HG02938 (cell line): Measurements from ENCODE around the gene C5AR1.
"Not testable (repeated sequence)": the region's sequence is repeated elsewhere in the genome, so short reads cannot be mapped to it uniquely, and the experiment has no call there.

Experiments used
- ATAC-seq: cut with Tn5 transposase; IDR thresholded peaks from one replicate; pipeline ENCODE4 v1.9.1; 2021; ENCODE audit warnings: mild to moderate bottlenecking, moderate library complexity; ENCODE audit not compliant: unreplicated experiment

The C5AR1 gene

DNA sequence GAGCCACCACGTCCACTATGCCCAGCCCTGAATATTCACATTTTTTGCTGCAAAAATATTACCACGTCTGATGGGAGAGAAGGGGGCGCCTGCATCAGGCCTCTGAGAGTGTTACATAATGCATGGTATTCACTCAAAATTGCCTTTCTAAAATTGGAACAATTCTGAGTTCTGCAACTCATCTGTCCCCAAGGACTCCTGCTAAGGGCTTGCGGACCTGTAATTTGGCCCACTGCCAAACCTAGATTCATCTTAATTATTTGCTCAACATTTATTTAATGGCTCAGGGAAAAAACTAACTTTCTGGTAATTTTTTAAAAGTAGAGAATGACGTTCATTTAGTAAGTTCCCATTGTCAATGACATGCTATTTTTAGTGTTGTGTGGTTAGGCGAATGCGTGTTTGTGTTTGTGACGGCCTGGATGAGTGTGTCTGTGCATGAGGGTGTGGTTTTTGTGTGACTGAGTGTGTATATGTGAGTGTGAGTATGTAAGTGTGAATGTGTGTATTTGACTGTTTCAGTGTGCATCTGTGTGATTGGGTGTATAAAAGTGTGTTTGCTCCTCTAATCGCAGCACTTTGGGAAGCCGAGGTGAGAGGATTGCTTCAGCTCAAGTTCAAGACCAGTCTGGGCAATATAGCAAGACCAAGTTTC lies 26.1 kb upstream of the C5AR1 start:
- ATAC-seq = no peak

DNA sequence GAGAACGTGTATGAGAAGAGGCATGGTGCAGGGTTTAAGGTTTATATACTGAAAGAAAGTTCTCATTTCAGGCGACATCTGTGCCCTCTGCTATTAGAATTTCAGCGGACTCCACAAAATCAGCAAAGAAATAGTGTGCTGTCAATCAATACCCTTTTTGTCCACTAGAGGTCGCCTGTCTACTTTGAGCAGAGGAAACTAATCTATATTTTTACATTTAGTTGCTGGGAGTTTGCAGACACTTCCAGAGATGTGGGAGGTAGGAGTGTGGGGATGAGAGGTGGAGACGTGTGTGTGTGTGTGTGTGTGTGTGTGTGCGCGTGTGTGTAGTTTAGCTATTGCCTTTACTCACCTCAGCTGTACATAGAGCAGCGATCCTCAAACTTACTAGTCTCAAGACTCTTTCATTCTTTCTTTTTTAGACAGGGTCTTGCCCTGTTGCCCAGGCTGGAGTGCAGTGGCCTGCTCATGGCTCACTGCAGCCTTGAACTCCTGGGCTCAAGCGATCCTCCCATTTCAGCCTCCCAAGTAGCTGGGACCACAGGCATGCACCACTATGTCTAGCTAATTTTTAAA lies 25.2 kb upstream of the C5AR1 start:
- ATAC-seq = no peak

DNA sequence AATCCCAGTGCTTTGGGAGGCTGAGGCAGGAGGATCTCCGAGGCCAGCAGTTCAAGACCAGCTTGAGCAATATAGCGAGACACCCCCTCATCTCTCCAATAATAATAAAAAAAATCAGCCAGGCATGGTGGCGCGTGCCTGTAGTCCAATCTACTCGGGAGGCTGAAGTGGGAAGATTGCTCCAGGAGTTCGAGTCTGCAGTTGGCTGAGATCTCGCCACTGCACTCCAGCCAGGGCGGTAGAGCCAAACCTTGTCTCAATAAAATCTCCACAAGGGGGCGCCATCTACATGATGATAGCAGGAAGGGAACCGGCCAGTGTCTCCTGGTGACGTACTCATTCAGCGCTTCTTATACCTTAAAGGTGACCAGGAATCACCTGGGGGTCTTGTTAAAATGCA lies 13.6 kb upstream of the C5AR1 start:
- no peak for ATAC-seq

- not testable (repeated sequence) for ATAC-seq
These were observed 8.8 kb upstream of the C5AR1 start for GRCh38 chr19:47300867-47301266.

DNA sequence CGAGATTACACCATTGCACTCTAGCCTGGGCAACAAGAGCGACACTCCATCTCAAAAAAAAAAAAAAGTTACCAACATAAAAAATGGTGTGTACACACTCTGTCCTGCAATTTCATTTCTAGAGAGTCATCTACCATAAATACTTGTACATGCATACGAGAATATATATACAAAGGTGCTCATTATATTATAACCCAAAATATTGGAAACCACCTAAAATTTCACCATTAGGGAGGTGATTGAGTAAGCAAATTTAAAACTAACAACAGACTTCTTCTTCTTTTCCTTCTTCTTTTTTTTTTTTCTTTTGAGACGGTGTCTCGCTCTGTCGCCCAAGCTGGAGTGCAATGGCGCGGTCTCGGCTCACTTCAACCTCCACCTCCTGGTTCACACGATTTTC lies 7.4 kb upstream of the C5AR1 start:
- no peak for ATAC-seq

GRCh38 chr19:47303966-47304365 lies 5.7 kb upstream of the C5AR1 start:
- no peak for ATAC-seq

DNA sequence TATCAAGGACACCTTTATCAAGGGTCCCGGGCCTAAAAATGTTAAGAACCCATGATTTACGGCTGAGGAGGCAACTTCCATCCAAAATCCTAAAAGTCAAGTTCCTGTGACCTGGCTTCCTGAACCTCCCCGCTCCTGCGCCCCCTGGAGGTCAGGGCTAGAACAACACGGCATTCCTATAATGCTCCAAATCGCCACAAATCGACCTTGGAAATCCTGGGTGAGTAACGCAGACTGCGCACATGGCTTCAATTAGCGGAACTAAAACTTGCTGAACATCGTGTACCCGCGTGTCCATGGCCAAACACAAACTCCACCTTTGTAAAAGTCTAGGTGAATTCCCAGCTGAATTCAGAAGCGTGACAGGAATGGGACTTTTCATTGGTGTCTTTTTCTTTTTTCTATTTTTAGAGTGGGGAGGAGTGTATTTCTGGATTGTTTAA lies 4.3 kb upstream of the C5AR1 start:
- ATAC-seq = no peak

DNA sequence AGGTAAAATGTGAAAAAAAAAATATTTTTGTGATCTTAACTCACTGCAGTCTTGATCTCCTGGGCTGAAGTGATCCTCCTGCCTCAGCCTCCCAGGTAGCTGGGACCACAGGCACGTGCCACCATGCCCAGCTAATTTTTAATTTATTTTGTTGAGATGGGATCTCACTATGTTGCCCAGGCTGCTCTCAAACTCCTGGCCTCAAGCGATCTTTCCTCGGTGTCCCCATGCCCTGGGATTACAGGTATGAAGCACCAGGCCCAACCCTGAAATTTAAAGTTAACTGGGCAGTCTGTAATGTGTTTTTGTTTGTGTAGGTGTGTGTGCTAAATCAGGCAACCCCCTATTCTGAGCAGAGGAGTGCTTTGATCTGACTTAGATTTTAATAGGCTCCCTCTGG lies 3.4 kb upstream of the C5AR1 start:
- ATAC-seq = no peak

DNA sequence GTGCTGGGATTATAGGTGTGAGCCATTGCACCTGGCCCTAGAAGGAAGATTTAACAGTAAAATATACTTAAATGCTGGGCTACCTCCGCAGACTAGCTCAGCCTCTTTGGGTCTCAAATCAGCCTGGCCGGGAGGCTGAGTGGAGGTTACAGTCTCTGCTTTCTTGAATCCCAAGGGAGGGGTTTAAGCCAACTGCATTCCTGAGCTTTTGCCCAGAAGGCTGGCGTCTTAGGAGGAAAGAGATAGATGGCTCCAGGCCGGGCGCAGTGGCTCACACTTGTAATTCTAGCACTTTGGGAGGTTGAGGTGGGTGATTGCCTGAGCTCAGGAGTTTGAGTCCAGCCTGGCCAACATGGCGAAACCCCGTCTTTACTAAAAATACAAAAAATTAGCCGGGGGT lies 623 bp upstream of the C5AR1 start:
- no peak for ATAC-seq

GRCh38 chr19:47310323-47310722 lies 662 bp downstream of the C5AR1 start:
- no peak for ATAC-seq

DNA sequence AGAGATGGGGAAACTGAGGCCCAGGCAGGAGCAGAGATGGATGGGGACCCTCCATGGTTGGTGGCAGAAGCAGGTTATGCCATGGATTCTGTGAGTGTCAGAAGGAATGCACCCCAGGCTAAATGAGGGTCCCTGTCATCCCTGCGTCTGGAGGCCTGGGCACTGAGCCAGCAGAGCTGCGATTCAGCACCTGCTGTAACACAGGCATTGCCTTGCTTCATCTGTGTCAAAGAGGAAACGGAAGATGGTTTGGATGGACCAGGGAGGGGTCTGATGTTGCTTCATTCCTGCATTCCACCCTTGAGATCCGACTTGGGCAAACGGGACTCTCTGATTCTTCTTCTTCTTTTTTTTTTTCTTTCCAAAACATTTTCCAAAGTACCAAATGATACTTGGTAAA lies 1.2 kb downstream of the C5AR1 start:
- ATAC-seq = no peak

DNA sequence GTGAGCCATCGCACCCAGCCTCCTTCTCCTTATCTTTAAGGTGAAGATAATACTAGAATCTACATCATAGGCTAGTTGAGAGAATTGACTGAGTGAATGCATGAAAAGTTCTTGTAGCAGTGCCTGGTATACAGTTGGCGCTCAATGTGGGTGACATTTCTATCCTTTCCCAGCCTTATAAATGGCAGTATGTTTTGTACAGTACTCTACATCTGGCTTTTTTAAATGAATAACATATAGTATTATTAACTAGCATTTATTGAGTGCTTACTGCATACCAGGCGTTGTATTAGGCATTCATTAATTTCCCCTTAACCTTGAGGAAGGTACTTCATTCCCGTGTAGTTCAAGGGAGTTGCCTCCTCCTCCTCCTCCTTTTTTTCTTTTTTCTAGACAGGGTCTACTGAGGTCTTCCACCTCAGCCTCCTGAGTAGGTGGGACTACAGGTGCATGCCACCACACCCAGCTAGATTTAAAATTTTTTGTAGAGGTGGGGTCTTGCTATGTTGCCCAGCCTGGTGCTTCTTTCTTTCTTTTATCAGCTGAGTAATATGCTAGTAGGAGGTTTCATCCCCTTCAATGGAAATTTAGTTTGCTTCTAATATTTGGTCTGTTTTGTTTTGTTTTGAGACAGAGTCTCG lies 2.8 kb downstream of the C5AR1 start:
- no peak for ATAC-seq

- ATAC-seq = no peak
These were observed 4.2 kb downstream of the C5AR1 start for GRCh38 chr19:47313754-47314295.

DNA sequence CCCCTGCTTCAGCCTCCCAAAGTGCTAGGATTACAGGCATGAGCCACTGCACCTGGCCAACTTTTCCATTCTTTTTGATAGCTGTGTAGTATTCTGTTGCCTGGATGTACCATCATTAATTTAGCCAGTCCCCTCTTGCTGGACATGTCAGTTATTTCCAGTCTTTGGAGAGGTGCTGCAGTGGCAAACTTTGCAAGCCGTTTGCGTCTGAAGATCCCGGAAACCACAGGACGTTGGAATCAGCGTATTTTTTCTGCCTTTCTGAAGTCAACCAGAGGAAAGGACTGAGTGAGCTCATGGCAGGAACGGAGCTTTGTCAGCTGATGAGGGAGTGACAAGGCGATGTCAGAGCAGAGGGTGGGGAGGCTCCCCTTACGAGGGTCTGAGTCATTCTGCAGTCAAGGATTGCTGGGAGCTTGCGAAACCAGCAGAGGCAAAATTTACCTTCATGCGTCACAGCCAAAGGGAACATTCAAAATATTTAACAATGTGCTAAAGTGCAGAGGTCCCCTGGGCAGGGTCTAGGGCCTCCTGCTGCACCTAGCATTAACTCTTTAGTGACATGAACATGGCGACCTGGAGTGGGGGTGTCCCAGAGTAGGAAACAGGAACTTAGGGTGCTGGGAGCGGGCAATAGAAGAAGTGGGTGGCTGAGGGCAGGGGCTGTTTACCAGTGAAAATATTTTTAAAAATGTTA lies 5.6 kb downstream of the C5AR1 start:
- ATAC-seq = no peak

- ATAC-seq = no peak
These were observed 6.9 kb downstream of the C5AR1 start for GRCh38 chr19:47316513-47316912.

GRCh38 chr19:47319923-47320871 lies 10.5 kb downstream of the C5AR1 start:
- ATAC-seq = no peak

DNA sequence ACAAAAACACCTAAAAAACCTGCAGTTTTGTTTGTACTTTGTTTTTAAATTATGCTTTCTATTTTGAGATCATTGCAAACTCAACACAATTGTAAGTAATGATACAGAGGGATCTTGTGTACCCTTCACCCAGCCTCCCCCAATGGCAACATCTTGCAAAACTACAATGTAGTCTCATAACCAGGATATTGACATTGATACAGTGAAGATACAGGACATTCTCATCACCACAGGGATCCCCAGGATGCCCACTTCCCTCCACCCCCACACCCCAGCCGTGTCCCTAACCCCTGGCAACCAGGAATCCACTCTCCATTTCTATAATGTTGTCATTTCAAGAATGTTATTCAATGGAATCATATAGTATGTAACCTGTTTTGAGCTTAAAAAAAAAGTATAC lies 12.0 kb downstream of the C5AR1 start:
- no peak for ATAC-seq

DNA sequence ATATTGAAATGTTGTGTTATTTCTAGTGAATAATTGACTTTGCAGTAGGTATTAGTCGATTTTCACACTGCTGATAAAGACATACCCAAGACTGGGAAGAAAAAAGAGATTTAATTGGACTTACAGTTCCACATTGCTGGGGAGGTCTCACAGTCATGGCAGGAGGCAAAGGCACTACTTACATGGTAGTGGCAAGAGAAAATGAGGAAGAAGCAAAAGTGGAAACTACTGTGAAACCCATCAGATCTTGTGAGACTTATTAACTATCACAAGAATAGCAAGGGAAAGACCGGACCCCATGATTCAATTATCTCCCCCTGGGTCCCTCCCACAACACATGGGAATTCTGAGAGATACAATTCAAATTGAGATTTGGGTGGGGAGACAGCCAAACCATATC lies 12.4 kb downstream of the C5AR1 start:
- no peak for ATAC-seq

DNA sequence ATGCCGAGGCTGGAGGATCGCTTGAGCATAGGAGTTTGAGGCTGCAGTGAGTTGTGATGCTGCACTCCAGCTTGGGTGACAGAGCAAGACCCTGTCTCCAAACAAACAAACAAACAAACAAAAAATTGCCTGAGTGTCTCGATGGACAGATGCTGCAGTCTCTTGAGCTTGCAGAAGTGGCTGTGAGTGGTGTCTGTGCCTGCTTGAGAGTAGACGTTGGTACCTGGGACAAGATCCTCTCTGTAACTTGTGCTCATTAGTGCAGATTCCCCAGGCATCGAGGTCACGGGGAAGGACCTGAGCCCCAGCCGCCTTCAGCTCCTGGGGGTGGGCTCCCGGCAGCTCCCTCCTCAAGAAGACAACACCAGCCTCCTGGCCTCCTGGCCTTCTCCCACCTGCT lies 13.7 kb downstream of the C5AR1 start:
- ATAC-seq = no peak

DNA sequence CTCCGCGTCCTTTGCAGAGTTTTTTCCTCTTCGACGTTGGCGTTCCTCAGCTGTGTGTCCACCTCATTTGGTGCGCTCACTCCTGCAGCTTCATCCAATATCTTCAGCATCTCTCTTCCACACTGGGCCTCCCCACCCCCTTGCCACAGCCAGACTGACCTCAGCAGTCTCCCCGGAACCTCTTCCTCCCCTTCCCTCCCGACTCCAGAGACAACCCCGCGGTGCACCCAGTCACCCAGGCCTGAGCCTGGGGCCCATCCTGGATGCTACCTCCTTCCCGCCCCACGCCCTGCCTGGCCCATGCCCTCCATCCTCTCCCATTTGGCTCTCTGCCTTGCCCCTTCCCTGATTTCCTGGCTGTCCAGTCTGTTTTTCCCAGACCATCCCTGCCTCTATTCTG lies 14.2 kb downstream of the C5AR1 start:
- no peak for ATAC-seq

- no peak for ATAC-seq
These were observed 14.8 kb downstream of the C5AR1 start for GRCh38 chr19:47324502-47324901.
